ENCODE data around the gene TMEM184A.

The TMEM184A gene

GRCh38 chr7:1539181-1539881 is 16.7 kb downstream of the TMEM184A start:
- no peak for DNase-seq (ENCODE audit: low spot score)

GRCh38 chr7:1538544-1539180 is 17.3 kb downstream of the TMEM184A start:
- no peak for DNase-seq (ENCODE audit: low spot score)

- DNase-seq (ENCODE audit: low spot score) = peak; percentile 47
These were observed 18.2 kb downstream of the TMEM184A start for GRCh38 chr7:1537535-1538412.

GRCh38 chr7:1536743-1537534 is 19.1 kb downstream of the TMEM184A start:
- DNase-seq (ENCODE audit: low spot score) = no peak

GRCh38 chr7:1536455-1536742 is 19.6 kb downstream of the TMEM184A start:
- DNase-seq (ENCODE audit: low spot score) = no peak

GRCh38 chr7:1535701-1536454 is 20.1 kb downstream of the TMEM184A start:
- DNase-seq (ENCODE audit: low spot score) = no peak

- no peak for DNase-seq (ENCODE audit: low spot score)
These were observed 20.9 kb downstream of the TMEM184A start for GRCh38 chr7:1535100-1535458.

GRCh38 chr7:1534330-1535099 is 21.5 kb downstream of the TMEM184A start:
- DNase-seq (ENCODE audit: low spot score) = no peak

GRCh38 chr7:1533547-1534329 is 22.3 kb downstream of the TMEM184A start:
- DNase-seq (ENCODE audit: low spot score) = no peak

GRCh38 chr7:1533255-1533546 is 22.8 kb downstream of the TMEM184A start:
- no peak for DNase-seq (ENCODE audit: low spot score)

GRCh38 chr7:1532456-1533254 is 23.4 kb downstream of the TMEM184A start:
- DNase-seq (ENCODE audit: low spot score) = no peak

- no peak for DNase-seq (ENCODE audit: low spot score)
These were observed 24.0 kb downstream of the TMEM184A start for GRCh38 chr7:1531979-1532455.

GRCh38 chr7:1531263-1531978 is 24.6 kb downstream of the TMEM184A start:
- peak; percentile 50 for DNase-seq (ENCODE audit: low spot score)

GRCh38 chr7:1530946-1531262 is 25.1 kb downstream of the TMEM184A start:
- no peak for DNase-seq (ENCODE audit: low spot score)

- no peak for DNase-seq (ENCODE audit: low spot score)
These were observed 26.5 kb downstream of the TMEM184A start for GRCh38 chr7:1529383-1530116.

- DNase-seq (ENCODE audit: low spot score) = no peak
These were observed 29.7 kb downstream of the TMEM184A start for GRCh38 chr7:1526271-1526754.

GRCh38 chr7:1525409-1525808 is 30.6 kb downstream of the TMEM184A start:
- no peak for DNase-seq (ENCODE audit: low spot score)

- DNase-seq (ENCODE audit: low spot score) = no peak
These were observed 32.2 kb downstream of the TMEM184A start for GRCh38 chr7:1523844-1524243.
